HG03457 (cell line): ENCODE data around the gene DDAH1.
A peak's percentile ranks its signal among the peaks of the same experiment; 100 is the strongest.

Experiments
- ATAC-seq: cut with Tn5 transposase; IDR thresholded peaks from one replicate; pipeline ENCODE4 v1.9.1; 2021; ENCODE audit warnings: moderate number of reproducible peaks; ENCODE audit not compliant: unreplicated experiment

DDAH1 gene

DNA sequence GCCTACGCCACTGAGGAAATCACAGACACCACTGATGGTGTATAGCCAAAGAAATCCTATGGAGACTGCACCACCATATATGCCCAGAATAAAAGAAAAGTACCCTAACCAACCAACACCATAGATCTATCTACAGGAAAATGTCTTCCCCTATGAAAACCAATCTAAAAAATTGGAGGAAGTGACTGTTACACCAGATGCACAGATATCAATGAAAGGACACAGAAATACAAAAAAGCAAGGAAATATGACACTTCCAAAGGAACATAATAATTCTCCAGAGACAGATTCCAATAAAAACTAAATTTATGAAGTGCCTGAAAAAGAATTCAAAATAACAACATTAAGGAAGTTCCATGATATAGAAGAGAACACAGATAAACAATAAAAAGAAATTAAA lies 131.8 kb downstream of the DDAH1 start:
- ATAC-seq, result no peak

GRCh38 chr1:85332575-85332974 lies 132.4 kb downstream of the DDAH1 start:
- no peak for ATAC-seq

DNA sequence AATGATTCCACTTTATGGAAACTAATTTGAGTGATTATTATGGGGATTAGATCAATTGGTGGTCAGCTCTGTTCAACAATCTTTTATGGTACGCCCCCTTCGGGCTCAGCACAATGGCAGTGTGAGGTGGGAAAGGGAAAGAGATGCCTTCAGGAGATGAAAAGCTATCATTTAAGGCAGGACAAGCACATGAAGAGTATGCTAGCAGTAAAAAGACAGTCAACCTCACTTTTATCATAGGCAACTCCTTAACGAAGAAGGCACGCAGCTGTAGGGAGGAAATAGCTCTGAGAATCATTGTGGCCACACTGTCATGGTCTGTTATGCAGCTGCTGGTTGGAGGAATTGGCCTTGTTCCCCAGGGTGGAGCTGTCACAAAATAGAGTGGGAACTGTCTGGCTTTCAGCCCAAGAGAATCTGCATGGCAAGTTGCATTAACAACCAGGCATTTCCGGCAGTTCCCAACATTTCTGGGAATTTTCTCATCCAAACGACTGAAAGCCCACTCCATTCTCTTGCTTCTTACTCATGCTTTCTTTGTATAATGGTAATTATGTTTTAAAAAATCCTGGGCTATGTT lies 134.2 kb downstream of the DDAH1 start:
- no peak for ATAC-seq

- ATAC-seq, result no peak
Observed at GRCh38 chr1:85330214-85330631, 134.7 kb downstream of the DDAH1 start.

DNA sequence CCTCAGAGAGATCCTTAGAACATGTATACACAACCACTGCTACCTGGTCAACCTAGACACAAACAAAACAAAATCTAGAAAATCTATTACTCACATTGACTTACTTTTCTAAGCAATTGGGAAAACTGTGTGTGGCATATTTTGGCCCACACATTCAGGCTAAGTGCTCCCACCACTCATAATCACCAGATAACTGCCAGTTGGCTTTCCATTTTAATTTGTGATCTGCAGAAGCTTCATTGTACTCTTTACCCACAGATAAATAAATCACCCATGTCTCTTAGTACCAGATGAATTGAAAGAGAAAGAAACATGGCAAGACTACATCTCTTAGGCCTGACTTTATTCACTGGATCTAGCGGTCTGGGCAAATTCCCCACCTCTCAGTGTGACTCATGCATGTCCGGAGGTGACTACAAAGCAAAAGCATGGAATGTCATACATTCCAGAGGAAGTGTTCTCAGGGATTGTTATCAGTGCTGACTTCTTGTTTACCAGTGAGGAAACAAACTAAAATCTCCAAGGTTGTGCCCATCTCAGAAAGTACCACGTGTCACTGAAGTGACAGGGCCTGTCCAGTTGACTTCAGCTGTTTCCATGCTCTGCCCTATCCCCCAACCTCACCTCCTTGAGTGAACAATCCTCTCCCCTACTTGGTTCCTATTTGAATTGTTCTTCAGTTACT lies 136.1 kb downstream of the DDAH1 start:
- no peak for ATAC-seq

- no peak for ATAC-seq
Observed at GRCh38 chr1:85327759-85328158, 137.2 kb downstream of the DDAH1 start.

DNA sequence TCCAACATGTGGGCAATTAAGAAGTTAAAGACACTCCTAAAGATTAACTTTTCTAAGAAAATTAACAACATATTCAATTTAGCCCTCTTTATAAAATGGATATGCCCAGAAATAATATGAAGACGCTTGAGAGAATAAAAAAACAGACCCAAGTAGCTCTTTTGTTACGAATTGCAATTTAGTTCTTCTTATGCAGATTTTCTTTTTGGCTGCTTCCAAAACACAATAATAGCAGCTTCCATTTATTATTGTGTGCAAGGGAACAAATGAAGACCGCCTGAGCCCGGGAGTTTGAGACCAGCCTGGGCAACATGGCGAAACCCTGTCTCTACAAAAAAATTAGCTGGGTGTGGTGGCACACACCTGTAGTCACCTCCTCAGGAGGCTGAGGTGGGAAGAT lies 138.1 kb downstream of the DDAH1 start:
- ATAC-seq, result no peak

GRCh38 chr1:85326336-85326735 lies 138.6 kb downstream of the DDAH1 start:
- no peak for ATAC-seq

GRCh38 chr1:85325920-85326319 lies 139.0 kb downstream of the DDAH1 start:
- no peak for ATAC-seq

- no peak for ATAC-seq
Observed at GRCh38 chr1:85323770-85324169, 141.2 kb downstream of the DDAH1 start.

DNA sequence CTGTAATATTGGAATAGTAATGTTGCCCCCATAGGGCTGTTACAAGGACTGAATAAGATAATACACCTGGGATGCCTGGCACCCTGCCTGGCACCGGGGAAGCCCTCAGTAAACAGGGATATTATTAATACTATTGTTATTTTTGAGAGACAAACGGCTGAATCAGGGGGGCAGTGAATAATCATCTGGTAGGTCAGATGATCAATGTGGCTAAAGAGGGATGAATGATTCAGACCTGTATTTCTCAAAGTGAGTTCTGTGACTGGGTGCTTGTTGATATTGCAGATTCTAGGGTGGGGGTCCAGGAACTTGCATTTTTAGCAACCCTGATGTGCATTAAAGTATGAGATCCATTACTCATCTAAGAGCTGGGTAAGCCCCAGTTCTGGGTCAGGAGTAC lies 142.3 kb downstream of the DDAH1 start:
- no peak for ATAC-seq

- peak; percentile 75 for ATAC-seq
Observed at GRCh38 chr1:85321237-85321964, 143.6 kb downstream of the DDAH1 start.

GRCh38 chr1:85320371-85321131 lies 144.4 kb downstream of the DDAH1 start:
- no peak for ATAC-seq

GRCh38 chr1:85319931-85320330 lies 145.0 kb downstream of the DDAH1 start:
- no peak for ATAC-seq

DNA sequence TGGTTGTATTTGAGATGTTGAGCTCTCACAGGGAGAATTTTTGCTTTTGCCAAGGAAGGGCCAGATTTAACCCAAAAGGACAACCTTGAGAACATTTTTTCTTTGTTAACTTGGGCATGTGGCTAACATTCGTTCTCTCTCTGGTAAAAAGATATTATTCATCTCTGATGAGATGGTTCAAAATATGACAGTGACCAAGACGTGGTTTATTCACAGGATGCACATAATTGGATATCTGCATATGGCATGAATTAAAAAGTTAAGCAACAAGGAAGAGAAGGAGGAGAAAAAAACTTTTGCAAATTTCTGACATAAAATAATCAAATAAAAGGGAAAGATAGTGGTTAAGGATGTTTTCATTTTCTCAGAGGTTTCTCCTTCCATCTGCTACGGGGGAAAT lies 145.5 kb downstream of the DDAH1 start:
- ATAC-seq, result no peak

DNA sequence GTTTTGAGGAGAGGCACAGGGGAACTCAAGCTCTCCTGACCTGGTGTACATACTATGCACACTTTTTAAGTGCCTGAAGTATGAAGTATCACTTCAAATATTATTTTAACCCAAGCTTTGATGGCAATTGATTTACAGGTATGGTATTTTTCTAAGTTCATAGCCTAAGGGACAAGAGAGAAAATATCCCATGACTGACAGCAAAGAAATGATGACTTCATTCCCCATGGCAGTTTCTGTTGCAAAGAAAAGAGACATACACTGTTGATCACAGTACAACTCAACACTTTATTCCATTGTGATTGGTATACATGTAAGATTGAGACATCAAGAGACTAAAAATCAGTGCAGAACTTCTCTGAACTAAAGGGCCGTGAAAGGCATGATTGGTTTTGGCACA lies 146.7 kb downstream of the DDAH1 start:
- no peak for ATAC-seq

- ATAC-seq, result no peak
Observed at GRCh38 chr1:85317560-85317959, 147.4 kb downstream of the DDAH1 start.

DNA sequence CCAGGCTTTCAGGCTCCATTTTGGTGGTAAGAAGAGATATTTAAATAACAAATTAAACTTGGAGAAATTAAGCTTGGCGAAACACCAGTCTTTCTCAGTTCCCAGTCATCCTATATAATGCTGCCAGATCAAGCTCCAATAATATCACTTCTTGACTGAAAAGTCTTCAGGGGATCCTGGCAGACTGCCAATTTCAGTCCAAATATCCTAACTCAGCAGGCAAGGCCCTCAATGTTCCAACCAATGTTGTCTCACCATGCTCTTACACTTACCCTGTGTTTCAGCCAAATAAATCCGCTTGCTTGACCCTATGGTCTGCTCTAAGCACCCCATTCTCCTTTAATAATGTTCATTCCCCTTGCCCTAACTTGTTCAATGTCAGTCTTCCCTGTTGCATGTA lies 148.6 kb downstream of the DDAH1 start:
- ATAC-seq, result no peak

GRCh38 chr1:85315789-85316188 lies 149.2 kb downstream of the DDAH1 start:
- ATAC-seq, result no peak

DNA sequence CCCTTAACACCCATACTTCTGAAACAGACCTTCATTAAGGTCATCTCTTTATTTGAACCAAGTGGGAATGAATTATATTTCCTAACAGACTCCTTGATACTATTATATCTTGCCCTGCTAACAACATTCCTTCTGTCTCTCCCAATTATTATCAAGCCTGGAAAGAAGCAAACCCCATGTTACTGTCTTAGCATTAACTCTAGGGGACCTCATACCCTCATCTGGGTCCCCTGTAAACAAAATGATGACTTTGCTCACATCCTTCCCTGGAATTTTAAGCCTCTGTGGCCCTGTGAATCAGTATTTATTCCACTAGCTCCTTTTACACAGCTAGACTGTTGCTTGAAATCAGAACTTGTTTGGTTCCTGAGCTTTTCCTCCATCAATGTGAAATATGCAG lies 150.2 kb downstream of the DDAH1 start:
- ATAC-seq, result no peak

GRCh38 chr1:85313888-85314696 lies 150.9 kb downstream of the DDAH1 start:
- no peak for ATAC-seq
